Measurements from ENCODE around the gene ACOX2. TPM values are rescaled to one million over a fixed set of nuclear protein-coding genes. Genes with fewer than 3 reads are reported as not detected.

The ACOX2 gene
- total RNA-seq, 1 experiment from 2014 or later, result 14.4 TPM

GRCh38 chr3:58522759-58523425 lies 14.1 kb downstream of the ACOX2 start:
- Mint-ChIP-seq H3K4me3 (ENCODE audit: unreplicated experiment) (no peak overlapping the region), H3K4me1 (ENCODE audit: insufficient read depth, unreplicated experiment) (peaks cover 21% of the 10 kb centered on the region), H3K27ac (ENCODE audit: low read depth, unreplicated experiment) (no peak overlapping the region), H3K36me3 (ENCODE audit: insufficient read depth, unreplicated experiment) (no peaks in the 10 kb centered on the region), H3K9me3 (ENCODE audit: unreplicated experiment) (no peaks in the 10 kb centered on the region), H3K27me3 (ENCODE audit: insufficient read depth, unreplicated experiment) (no peaks in the 10 kb centered on the region)
- CTCF ChIA-PET, result interaction anchor here (0.5 to 1.6 kb wide), 5 partner anchors 9 to 105 kb away, joined by 3 to 6 read pairs (median 4); no protein-coding TSS in a partner anchor
- POLR2A ChIA-PET, result interaction anchor here (0.7 to 1.6 kb wide), 2 partner anchors 28 to 1025 kb away, joined by 3 read pairs; no protein-coding TSS in a partner anchor
- no peak for DNase-seq (ENCODE audit: unreplicated experiment)
- no TSS peak for BruUV-seq (replicated peaks)
- intact Hi-C loops (cut with micrococcal nuclease), result no loop called here
- no peak for TF ChIP-seq CTCF (IDR thresholded peaks at IDR 0.05; ENCODE audit: unreplicated experiment)

- ChIA-PET CTCF (interaction anchor here (0.5 to 1.6 kb wide), 6 partner anchors 9 to 106 kb away, joined by 3 to 6 read pairs (median 4); no protein-coding TSS in a partner anchor), POLR2A (interaction anchor here (1.6 kb wide), 1 partner anchor 27 kb away, joined by 3 read pairs; no protein-coding TSS in a partner anchor)
- intact Hi-C loops (cut with micrococcal nuclease), result no loop called here
- TF ChIP-seq CTCF (IDR thresholded peaks at IDR 0.05; ENCODE audit: unreplicated experiment), result no peak
- Mint-ChIP-seq H3K27ac (ENCODE audit: low read depth, unreplicated experiment) (no peak overlapping the region), H3K4me3 (ENCODE audit: unreplicated experiment) (no peak overlapping the region), H3K9me3 (ENCODE audit: unreplicated experiment) (no peaks in the 10 kb centered on the region), H3K36me3 (ENCODE audit: insufficient read depth, unreplicated experiment) (no peaks in the 10 kb centered on the region), H3K4me1 (ENCODE audit: insufficient read depth, unreplicated experiment) (peaks cover 20% of the 10 kb centered on the region), H3K27me3 (ENCODE audit: insufficient read depth, unreplicated experiment) (no peaks in the 10 kb centered on the region)
- DNase-seq (ENCODE audit: unreplicated experiment), result no peak
- no TSS peak for BruUV-seq (replicated peaks)
Measured at GRCh38 chr3:58521917-58522631, 14.9 kb downstream of the ACOX2 start.

GRCh38 chr3:58521336-58521670 lies 15.7 kb downstream of the ACOX2 start:
- ChIA-PET CTCF (interaction anchor here (1.6 kb wide), 1 partner anchor 10 kb away, joined by 6 read pairs; no protein-coding TSS in a partner anchor), POLR2A (no interaction called here)
- BruUV-seq (replicated peaks), result no TSS peak
- Mint-ChIP-seq H3K4me1 (ENCODE audit: insufficient read depth, unreplicated experiment) (peaks cover 12% of the 10 kb centered on the region), H3K27me3 (ENCODE audit: insufficient read depth, unreplicated experiment) (no peaks in the 10 kb centered on the region), H3K9me3 (ENCODE audit: unreplicated experiment) (no peaks in the 10 kb centered on the region), H3K27ac (ENCODE audit: low read depth, unreplicated experiment) (no peak overlapping the region), H3K4me3 (ENCODE audit: unreplicated experiment) (no peak overlapping the region), H3K36me3 (ENCODE audit: insufficient read depth, unreplicated experiment) (no peaks in the 10 kb centered on the region)
- no peak for DNase-seq (ENCODE audit: unreplicated experiment)
- TF ChIP-seq CTCF (IDR thresholded peaks at IDR 0.05; ENCODE audit: unreplicated experiment), result no peak
- intact Hi-C loops (cut with micrococcal nuclease), result no loop called here

Data from MCF 10A (cell line).